ENCODE measurements around the gene GIMD1. TPM values are rescaled to one million over a fixed set of nuclear protein-coding genes. Genes with fewer than 3 reads are reported as not detected.
A peak's percentile ranks its signal among the peaks of the same experiment; 100 is the strongest.

Gene GIMD1
- total and polyA plus RNA-seq, 4 donors, result not detected

DNA sequence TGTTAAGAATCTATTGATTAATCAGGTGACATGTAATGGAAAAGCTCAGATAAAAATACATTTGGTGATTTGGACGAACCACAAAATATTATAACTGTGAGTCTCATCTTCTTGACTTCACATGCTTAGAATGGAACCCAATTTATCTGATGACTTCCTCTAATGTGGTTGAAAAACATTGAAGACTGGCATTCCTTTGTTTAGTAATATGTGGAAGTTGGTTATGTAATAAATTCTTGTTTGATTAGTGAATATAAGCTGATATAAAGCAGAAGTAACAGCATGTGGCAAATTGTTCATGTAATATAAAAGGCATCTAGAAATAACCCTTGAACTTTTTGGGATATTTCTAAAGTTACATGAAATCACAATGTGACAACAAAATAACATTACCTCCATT lies 9.7 kb downstream of the GIMD1 start (continued):
- TF ChIP-seq FOXA1 (IDR thresholded peaks at IDR 0.05) (no peak), NR2F2 (IDR thresholded peaks at IDR 0.05) (no peak)

GRCh38 chr4:106355193-106355592 lies 13.4 kb downstream of the GIMD1 start:
- WGBS, result 28% methylated on average over 4 of the region's 4 CpGs
- no peak overlapping the region for H3K27ac ChIP-seq (ENCODE audit: low read depth in 1 of 2, low read length in 2 of 2)
- H3K4me3 ChIP-seq (ENCODE audit: low read depth in 1 of 3, low read length in 3 of 3), result peak overlapping the region; percentile 36 to 82 (median 53)

DNA sequence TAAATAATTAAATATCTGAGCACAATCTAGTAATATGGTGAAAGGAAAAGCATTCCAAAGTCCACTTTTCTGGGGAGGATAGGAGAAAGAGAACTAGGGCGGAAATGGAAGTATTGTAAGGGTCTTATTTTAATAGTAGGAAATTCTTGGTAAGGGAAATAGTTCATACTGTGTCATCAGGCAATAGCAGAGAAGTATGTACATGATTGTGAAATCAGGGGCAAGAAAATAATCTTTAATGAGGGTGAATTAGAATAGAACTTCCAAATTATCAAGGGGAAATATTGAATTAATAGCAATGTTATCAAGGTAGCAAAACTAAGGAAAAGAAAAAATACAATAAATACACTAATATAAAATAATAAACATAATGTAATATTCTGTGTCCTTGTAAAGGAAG lies 14.8 kb downstream of the GIMD1 start:
- no peaks in the 10 kb centered on the region for H3K9me3 ChIP-seq (ENCODE audit: control insufficient read depth in 4 of 4, low read length in 3 of 4)
- no peak for DNase-seq (ENCODE audit: low spot score)
- no peaks in the 10 kb centered on the region for H3K4me1 ChIP-seq (ENCODE audit: control insufficient read depth in 4 of 4, insufficient read depth in 4 of 4, low read length in 3 of 4)
- H3K27me3 ChIP-seq (ENCODE audit: control insufficient read depth in 4 of 4, insufficient read depth in 4 of 4, low read length in 3 of 4), result no peaks in the 10 kb centered on the region
- H3K9ac ChIP-seq (ENCODE audit: low read depth in 1 of 2, low read length in 2 of 2), result no peak overlapping the region
- TF ChIP-seq RXRA (IDR thresholded peaks at IDR 0.05), result no peak
- no peak for TF ChIP-seq JUND (IDR thresholded peaks at IDR 0.05)
- TF ChIP-seq YY1 (IDR thresholded peaks at IDR 0.05), result no peak
- no peak for TF ChIP-seq FOXA2 (IDR thresholded peaks at IDR 0.05)
- no peak for TF ChIP-seq SP1 (IDR thresholded peaks at IDR 0.05)
- TF ChIP-seq TAF1 (conservative IDR thresholded peaks at IDR 0.05), result no peak
- no peak for TF ChIP-seq FOXA1 (IDR thresholded peaks at IDR 0.05)
- TF ChIP-seq GABPA (IDR thresholded peaks at IDR 0.05 in 1 of 2, conservative IDR thresholded peaks at IDR 0.05 in 1 of 2), result no peak
- no peak for TF ChIP-seq EGR1 (IDR thresholded peaks at IDR 0.05; ENCODE audit: low read depth in 2 of 2)
- TF ChIP-seq RAD21 (IDR thresholded peaks at IDR 0.05), result no peak
- no peak for TF ChIP-seq HNF4A (conservative IDR thresholded peaks at IDR 0.05)
- TF ChIP-seq NR2F2 (IDR thresholded peaks at IDR 0.05), result no peak
- TF ChIP-seq ZBTB33 (IDR thresholded peaks at IDR 0.05), result no peak
- TF ChIP-seq, protein P1, sequence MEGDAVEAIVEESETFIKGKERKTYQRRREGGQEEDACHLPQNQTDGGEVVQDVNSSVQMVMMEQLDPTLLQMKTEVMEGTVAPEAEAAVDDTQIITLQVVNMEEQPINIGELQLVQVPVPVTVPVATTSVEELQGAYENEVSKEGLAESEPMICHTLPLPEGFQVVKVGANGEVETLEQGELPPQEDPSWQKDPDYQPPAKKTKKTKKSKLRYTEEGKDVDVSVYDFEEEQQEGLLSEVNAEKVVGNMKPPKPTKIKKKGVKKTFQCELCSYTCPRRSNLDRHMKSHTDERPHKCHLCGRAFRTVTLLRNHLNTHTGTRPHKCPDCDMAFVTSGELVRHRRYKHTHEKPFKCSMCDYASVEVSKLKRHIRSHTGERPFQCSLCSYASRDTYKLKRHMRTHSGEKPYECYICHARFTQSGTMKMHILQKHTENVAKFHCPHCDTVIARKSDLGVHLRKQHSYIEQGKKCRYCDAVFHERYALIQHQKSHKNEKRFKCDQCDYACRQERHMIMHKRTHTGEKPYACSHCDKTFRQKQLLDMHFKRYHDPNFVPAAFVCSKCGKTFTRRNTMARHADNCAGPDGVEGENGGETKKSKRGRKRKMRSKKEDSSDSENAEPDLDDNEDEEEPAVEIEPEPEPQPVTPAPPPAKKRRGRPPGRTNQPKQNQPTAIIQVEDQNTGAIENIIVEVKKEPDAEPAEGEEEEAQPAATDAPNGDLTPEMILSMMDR (IDR thresholded peaks at IDR 0.05; ENCODE audit: low read depth, low read length, missing input control), result no peak
- no peak for TF ChIP-seq HNF4G (IDR thresholded peaks at IDR 0.05)
- TF ChIP-seq, protein P2, sequence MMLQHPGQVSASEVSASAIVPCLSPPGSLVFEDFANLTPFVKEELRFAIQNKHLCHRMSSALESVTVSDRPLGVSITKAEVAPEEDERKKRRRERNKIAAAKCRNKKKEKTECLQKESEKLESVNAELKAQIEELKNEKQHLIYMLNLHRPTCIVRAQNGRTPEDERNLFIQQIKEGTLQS (IDR thresholded peaks at IDR 0.05), result no peak
- TF ChIP-seq, protein P3, sequence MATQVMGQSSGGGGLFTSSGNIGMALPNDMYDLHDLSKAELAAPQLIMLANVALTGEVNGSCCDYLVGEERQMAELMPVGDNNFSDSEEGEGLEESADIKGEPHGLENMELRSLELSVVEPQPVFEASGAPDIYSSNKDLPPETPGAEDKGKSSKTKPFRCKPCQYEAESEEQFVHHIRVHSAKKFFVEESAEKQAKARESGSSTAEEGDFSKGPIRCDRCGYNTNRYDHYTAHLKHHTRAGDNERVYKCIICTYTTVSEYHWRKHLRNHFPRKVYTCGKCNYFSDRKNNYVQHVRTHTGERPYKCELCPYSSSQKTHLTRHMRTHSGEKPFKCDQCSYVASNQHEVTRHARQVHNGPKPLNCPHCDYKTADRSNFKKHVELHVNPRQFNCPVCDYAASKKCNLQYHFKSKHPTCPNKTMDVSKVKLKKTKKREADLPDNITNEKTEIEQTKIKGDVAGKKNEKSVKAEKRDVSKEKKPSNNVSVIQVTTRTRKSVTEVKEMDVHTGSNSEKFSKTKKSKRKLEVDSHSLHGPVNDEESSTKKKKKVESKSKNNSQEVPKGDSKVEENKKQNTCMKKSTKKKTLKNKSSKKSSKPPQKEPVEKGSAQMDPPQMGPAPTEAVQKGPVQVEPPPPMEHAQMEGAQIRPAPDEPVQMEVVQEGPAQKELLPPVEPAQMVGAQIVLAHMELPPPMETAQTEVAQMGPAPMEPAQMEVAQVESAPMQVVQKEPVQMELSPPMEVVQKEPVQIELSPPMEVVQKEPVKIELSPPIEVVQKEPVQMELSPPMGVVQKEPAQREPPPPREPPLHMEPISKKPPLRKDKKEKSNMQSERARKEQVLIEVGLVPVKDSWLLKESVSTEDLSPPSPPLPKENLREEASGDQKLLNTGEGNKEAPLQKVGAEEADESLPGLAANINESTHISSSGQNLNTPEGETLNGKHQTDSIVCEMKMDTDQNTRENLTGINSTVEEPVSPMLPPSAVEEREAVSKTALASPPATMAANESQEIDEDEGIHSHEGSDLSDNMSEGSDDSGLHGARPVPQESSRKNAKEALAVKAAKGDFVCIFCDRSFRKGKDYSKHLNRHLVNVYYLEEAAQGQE (IDR thresholded peaks at IDR 0.05), result no peak
- no peak overlapping the region for H3K4me3 ChIP-seq (ENCODE audit: low read depth in 1 of 3, low read length in 3 of 3)
- H3K36me3 ChIP-seq (ENCODE audit: control insufficient read depth in 4 of 4, insufficient read depth in 3 of 4, low read depth in 1 of 4, low read length in 3 of 4), result peaks cover 0 to 3% (median under 1%) of the 10 kb centered on the region in 4 donors
- H3K27ac ChIP-seq (ENCODE audit: low read depth in 1 of 2, low read length in 2 of 2), result no peak overlapping the region
- 99% methylated on average over 1 of the region's 1 CpG for WGBS

More at GRCh38 chr4:106355193-106355592, 13.4 kb downstream of the GIMD1 start:
- Histone ChIP-seq H3K9me3 (ENCODE audit: control insufficient read depth in 4 of 4, low read length in 3 of 4) (no peaks in the 10 kb centered on the region), H3K9ac (ENCODE audit: low read depth in 1 of 2, low read length in 2 of 2) (peak overlapping the region; percentile 22 to 40), H3K36me3 (ENCODE audit: control insufficient read depth in 4 of 4, insufficient read depth in 3 of 4, low read depth in 1 of 4, low read length in 3 of 4) (peaks cover 0 to 3% (median 0%) of the 10 kb centered on the region in 4 donors), H3K4me1 (ENCODE audit: control insufficient read depth in 4 of 4, insufficient read depth in 4 of 4, low read length in 3 of 4) (no peaks in the 10 kb centered on the region), H3K27me3 (ENCODE audit: control insufficient read depth in 4 of 4, insufficient read depth in 4 of 4, low read length in 3 of 4) (no peaks in the 10 kb centered on the region)
- TF ChIP-seq FOXA2 (IDR thresholded peaks at IDR 0.05) (no peak), YY1 (IDR thresholded peaks at IDR 0.05) (peak; percentile 12)
- no peak for DNase-seq (ENCODE audit: low spot score)
